Panc1 (cell line): ENCODE results near the gene AP3S1.
A peak's percentile ranks its signal among the peaks of the same experiment; 100 is the strongest.

ENCODE experiments used
- CTCF ChIP-seq: fragments of 450-650 bp; IDR thresholded peaks from 2 replicates; pipeline ENCODE4 v1.5.1; 2017; ENCODE audit warnings: mild to moderate bottlenecking
- POLR2AphosphoS5 ChIP-seq: IDR thresholded peaks from 2 replicates; pipeline ENCODE4 v1.6.1; 2012; ENCODE audit warnings: mild to moderate bottlenecking, low read depth, low read length, moderate library complexity
- REST ChIP-seq, 2 experiments: IDR thresholded peaks; 2 replicates each; pipeline ENCODE4 v1.6.1; 2011 to 2012; ENCODE audit warnings: low read depth in 2 of 2, control low read depth in 1 of 2, low read length in 1 of 2, mild to moderate bottlenecking in 1 of 2, moderate library complexity in 1 of 2; ENCODE audit not compliant: insufficient read depth in 1 of 2
- SIN3A ChIP-seq: IDR thresholded peaks from 2 replicates; pipeline ENCODE4 v1.6.1; 2012; ENCODE audit warnings: low read depth, mild to moderate bottlenecking, low read length, moderate library complexity, borderline replicate concordance; ENCODE audit not compliant: insufficient read depth
- TCF7L2 ChIP-seq: IDR thresholded peaks from 2 replicates; pipeline ENCODE4 v1.6.1; 2011; ENCODE audit warnings: mild to moderate bottlenecking, low read depth, low read length, inconsistent platforms

GRCh38 chr5:115841382-115842088, at the start of gene AP3S1, which contains the start of gene ATG12:
- no peak for TF ChIP-seq CTCF
- TF ChIP-seq SIN3A = no peak; the same call in 1 of the 2 replicates
- TF ChIP-seq POLR2AphosphoS5 = peak; percentile 88
- peak in 1 of 2 experiments; percentile 37; a peak in 1 of 4 replicates for TF ChIP-seq REST (IDR thresholded peaks at IDR 0.05; ENCODE audit: insufficient read depth in 1 of 2, low read depth in 2 of 2, low read length in 1 of 2)
- TF ChIP-seq TCF7L2 = no peak
